Measurements from ENCODE around the gene SCRN2. TPM values are rescaled to one million over a fixed set of nuclear protein-coding genes. Genes with fewer than 3 reads are reported as not detected.

SCRN2 gene
- total and polyA plus RNA-seq, 2 of the 13 experiments (the other 11 are each of a cell fraction or from before 2014, with no cell fraction given) = 21.7 to 29.5 TPM

DNA sequence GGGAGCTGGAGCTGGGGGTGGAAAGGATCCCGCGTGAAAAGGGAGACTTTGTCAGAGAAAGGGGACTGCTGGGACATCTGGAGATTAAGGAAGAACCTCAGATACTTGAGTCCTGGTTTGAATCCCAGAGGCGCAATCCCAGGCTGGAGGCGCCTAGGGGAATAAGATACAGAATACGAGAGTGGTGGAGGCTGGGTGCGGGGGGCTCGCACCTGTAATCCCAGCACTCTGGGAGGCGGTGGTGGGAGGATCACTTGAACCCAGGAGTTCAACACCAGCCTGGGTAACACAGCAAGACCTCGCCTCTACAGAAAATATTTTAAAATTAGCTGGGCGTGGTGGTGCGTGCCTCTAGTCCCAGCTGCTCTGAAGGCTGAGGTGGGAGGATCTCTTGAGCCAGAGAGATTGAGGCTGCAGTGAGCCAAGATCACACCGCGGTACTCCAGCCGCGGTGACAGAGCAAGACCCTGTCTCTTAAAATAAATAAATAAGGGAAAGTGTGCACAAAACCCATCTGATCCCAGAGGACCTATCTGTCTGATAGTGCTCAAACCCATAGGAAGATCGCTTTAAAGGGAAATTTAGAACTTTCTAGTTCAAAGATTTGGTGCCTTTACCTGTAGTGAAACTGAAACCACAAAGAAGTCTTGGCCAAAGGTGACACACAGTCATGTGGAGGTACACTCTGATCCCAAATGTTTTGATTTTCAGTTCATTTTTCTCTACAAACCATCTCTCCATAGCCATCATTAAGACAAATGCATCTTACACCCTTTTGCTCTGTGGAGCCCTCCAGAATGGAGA lies 617 bp upstream of the SCRN2 start (continued):
- TF ChIP-seq, protein P1, sequence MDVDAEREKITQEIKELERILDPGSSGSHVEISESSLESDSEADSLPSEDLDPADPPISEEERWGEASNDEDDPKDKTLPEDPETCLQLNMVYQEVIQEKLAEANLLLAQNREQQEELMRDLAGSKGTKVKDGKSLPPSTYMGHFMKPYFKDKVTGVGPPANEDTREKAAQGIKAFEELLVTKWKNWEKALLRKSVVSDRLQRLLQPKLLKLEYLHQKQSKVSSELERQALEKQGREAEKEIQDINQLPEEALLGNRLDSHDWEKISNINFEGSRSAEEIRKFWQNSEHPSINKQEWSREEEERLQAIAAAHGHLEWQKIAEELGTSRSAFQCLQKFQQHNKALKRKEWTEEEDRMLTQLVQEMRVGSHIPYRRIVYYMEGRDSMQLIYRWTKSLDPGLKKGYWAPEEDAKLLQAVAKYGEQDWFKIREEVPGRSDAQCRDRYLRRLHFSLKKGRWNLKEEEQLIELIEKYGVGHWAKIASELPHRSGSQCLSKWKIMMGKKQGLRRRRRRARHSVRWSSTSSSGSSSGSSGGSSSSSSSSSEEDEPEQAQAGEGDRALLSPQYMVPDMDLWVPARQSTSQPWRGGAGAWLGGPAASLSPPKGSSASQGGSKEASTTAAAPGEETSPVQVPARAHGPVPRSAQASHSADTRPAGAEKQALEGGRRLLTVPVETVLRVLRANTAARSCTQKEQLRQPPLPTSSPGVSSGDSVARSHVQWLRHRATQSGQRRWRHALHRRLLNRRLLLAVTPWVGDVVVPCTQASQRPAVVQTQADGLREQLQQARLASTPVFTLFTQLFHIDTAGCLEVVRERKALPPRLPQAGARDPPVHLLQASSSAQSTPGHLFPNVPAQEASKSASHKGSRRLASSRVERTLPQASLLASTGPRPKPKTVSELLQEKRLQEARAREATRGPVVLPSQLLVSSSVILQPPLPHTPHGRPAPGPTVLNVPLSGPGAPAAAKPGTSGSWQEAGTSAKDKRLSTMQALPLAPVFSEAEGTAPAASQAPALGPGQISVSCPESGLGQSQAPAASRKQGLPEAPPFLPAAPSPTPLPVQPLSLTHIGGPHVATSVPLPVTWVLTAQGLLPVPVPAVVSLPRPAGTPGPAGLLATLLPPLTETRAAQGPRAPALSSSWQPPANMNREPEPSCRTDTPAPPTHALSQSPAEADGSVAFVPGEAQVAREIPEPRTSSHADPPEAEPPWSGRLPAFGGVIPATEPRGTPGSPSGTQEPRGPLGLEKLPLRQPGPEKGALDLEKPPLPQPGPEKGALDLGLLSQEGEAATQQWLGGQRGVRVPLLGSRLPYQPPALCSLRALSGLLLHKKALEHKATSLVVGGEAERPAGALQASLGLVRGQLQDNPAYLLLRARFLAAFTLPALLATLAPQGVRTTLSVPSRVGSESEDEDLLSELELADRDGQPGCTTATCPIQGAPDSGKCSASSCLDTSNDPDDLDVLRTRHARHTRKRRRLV (CRISPR knock-in tag; IDR thresholded peaks at IDR 0.05) = no peak
- TF ChIP-seq ZSCAN25 (CRISPR knock-in tag; IDR thresholded peaks at IDR 0.05) = no peak
- TF ChIP-seq RXRA (CRISPR knock-in tag; IDR thresholded peaks at IDR 0.05) = no peak
- TF ChIP-seq ZNF34 (CRISPR knock-in tag; IDR thresholded peaks at IDR 0.05; ENCODE audit: borderline replicate concordance) = no peak
- TF ChIP-seq BORCS8-MEF2B (CRISPR knock-in tag; IDR thresholded peaks at IDR 0.05) = no peak; the same call in 1 of the 2 replicates
- TF ChIP-seq NFRKB (IDR thresholded peaks at IDR 0.05) = no peak
- TF ChIP-seq NKX3-1 (CRISPR knock-in tag; IDR thresholded peaks at IDR 0.05) = no peak
- TF ChIP-seq ZBTB42 (CRISPR knock-in tag; IDR thresholded peaks at IDR 0.05) = no peak
- TF ChIP-seq SAP130 (CRISPR knock-in tag; IDR thresholded peaks at IDR 0.05; ENCODE audit: low read depth) = no peak
- TF ChIP-seq, protein P2, sequence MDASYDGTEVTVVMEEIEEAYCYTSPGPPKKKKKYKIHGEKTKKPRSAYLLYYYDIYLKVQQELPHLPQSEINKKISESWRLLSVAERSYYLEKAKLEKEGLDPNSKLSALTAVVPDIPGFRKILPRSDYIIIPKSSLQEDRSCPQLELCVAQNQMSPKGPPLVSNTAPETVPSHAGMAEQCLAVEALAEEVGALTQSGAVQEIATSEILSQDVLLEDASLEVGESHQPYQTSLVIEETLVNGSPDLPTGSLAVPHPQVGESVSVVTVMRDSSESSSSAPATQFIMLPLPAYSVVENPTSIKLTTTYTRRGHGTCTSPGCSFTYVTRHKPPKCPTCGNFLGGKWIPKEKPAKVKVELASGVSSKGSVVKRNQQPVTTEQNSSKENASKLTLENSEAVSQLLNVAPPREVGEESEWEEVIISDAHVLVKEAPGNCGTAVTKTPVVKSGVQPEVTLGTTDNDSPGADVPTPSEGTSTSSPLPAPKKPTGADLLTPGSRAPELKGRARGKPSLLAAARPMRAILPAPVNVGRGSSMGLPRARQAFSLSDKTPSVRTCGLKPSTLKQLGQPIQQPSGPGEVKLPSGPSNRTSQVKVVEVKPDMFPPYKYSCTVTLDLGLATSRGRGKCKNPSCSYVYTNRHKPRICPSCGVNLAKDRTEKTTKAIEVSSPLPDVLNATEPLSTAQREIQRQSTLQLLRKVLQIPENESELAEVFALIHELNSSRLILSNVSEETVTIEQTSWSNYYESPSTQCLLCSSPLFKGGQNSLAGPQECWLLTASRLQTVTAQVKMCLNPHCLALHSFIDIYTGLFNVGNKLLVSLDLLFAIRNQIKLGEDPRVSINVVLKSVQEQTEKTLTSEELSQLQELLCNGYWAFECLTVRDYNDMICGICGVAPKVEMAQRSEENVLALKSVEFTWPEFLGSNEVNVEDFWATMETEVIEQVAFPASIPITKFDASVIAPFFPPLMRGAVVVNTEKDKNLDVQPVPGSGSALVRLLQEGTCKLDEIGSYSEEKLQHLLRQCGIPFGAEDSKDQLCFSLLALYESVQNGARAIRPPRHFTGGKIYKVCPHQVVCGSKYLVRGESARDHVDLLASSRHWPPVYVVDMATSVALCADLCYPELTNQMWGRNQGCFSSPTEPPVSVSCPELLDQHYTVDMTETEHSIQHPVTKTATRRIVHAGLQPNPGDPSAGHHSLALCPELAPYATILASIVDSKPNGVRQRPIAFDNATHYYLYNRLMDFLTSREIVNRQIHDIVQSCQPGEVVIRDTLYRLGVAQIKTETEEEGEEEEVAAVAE (CRISPR knock-in tag; IDR thresholded peaks at IDR 0.05; ENCODE audit: borderline replicate concordance) = no peak
- no peak for TF ChIP-seq TAF1 (CRISPR knock-in tag; IDR thresholded peaks at IDR 0.05)
- TF ChIP-seq JUN (CRISPR knock-in tag; IDR thresholded peaks at IDR 0.05) = no peak
- TF ChIP-seq, protein P3, sequence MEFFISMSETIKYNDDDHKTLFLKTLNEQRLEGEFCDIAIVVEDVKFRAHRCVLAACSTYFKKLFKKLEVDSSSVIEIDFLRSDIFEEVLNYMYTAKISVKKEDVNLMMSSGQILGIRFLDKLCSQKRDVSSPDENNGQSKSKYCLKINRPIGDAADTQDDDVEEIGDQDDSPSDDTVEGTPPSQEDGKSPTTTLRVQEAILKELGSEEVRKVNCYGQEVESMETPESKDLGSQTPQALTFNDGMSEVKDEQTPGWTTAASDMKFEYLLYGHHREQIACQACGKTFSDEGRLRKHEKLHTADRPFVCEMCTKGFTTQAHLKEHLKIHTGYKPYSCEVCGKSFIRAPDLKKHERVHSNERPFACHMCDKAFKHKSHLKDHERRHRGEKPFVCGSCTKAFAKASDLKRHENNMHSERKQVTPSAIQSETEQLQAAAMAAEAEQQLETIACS (CRISPR knock-in tag; IDR thresholded peaks at IDR 0.05) = no peak
- TF ChIP-seq, protein P4, sequence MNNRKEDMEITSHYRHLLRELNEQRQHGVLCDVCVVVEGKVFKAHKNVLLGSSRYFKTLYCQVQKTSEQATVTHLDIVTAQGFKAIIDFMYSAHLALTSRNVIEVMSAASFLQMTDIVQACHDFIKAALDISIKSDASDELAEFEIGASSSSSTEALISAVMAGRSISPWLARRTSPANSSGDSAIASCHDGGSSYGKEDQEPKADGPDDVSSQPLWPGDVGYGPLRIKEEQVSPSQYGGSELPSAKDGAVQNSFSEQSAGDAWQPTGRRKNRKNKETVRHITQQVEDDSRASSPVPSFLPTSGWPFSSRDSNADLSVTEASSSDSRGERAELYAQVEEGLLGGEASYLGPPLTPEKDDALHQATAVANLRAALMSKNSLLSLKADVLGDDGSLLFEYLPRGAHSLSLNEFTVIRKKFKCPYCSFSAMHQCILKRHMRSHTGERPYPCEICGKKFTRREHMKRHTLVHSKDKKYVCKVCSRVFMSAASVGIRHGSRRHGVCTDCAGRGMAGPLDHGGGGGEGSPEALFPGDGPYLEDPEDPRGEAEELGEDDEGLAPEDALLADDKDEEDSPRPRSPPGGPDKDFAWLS (CRISPR knock-in tag; IDR thresholded peaks at IDR 0.05; ENCODE audit: borderline replicate concordance) = no peak
- TF ChIP-seq HIVEP1 (CRISPR knock-in tag; IDR thresholded peaks at IDR 0.05) = no peak
- no peak for TF ChIP-seq MXD4 (CRISPR knock-in tag; IDR thresholded peaks at IDR 0.05)
- TF ChIP-seq ZMAT3 (CRISPR knock-in tag; conservative IDR thresholded peaks at IDR 0.05) = peak; percentile 75; the same call in 1 of the 2 replicates
- no peak for TF ChIP-seq NFE2L1 (CRISPR knock-in tag; IDR thresholded peaks at IDR 0.05; ENCODE audit: borderline replicate concordance)

Data from HepG2 (cell line).